Peyer's patch (tissue), 4 donors: ENCODE measurements around the gene OR6K3. TPM values are rescaled to one million over a fixed set of nuclear protein-coding genes. Genes with fewer than 3 reads are reported as not detected.
"Not testable (repeated sequence)": the region's sequence is repeated elsewhere in the genome, so short reads cannot be mapped to it uniquely, and the experiment has no call there.

Experiments
- DNase-seq, 3 donors: peaks; one replicate each; pipeline ENCODE4 v3.0.0-alpha.2; 2017 to 2019
- H3K27ac ChIP-seq, 4 donors: fragments of 200-600 bp; sonication (generic); one replicate each; pipeline ENCODE4 v1.5.1; 2016 to 2019
- H3K27me3 ChIP-seq, 2 donors: fragments of 200-600 bp; sonication (generic); one replicate each; pipeline ENCODE4 v1.5.1; 2019
- H3K36me3 ChIP-seq, 3 donors: fragments of 200-600 bp; sonication (generic); one replicate each; pipeline ENCODE4 v1.5.1; 2016 to 2019
- H3K4me1 ChIP-seq, 4 donors: fragments of 200-600 bp; sonication (generic); one replicate each; pipeline ENCODE4 v1.5.1; 2016 to 2019
- H3K4me3 ChIP-seq, 4 donors: fragments of 200-600 bp; sonication (generic); 1 replicate in 3 of 4; 2 replicates in 1 of 4; pipeline ENCODE4 v1.5.1; 2016 to 2019; ENCODE audit warnings: mild to moderate bottlenecking in 1 of 4
- H3K9me3 ChIP-seq, 4 donors: fragments of 200-600 bp; sonication (generic); one replicate each; pipeline ENCODE4 v1.5.1; 2016 to 2019; ENCODE audit warnings: mild to moderate bottlenecking in 1 of 4
- CTCF ChIP-seq, 6 experiments: fragments of 450-650 bp in 4 of 6; fragments of 200-600 bp in 2 of 6; sonication (generic) in 1 of 6; IDR thresholded peaks; one replicate each; pipeline ENCODE4 v1.5.1; 2017 to 2019; ENCODE audit warnings: antibody characterized with exemption in 6 of 6, mild to moderate bottlenecking in 3 of 6, moderate library complexity in 1 of 6
- POLR2A ChIP-seq, 2 donors: fragments of 450-650 bp; IDR thresholded peaks; one replicate each; pipeline ENCODE4 v1.5.1; 2017; ENCODE audit warnings: antibody characterized with exemption in 2 of 2, mild to moderate bottlenecking in 2 of 2, moderate library complexity in 2 of 2
- total RNA-seq, 4 donors: library from RNA; depleted of rRNA; stranded (reverse); fragments of >200 nt; gene quantifications; one replicate each; pipeline ENCODE4 v1.1.0, GENCODE V29; 2016

The OR6K3 gene
- total RNA-seq, 4 donors from 2014 or later, result not detected

GRCh38 chr1:158692356-158692755 is 28.2 kb downstream of the OR6K3 start:
- H3K27ac ChIP-seq, result no peak overlapping the region
- no peaks in the 10 kb centered on the region for H3K4me1 ChIP-seq
- no peak for TF ChIP-seq CTCF (IDR thresholded peaks at IDR 0.05)
- TF ChIP-seq POLR2A (IDR thresholded peaks at IDR 0.05), result no peak
- no peaks in the 10 kb centered on the region for H3K27me3 ChIP-seq
- no peak for DNase-seq
- no peaks in the 10 kb centered on the region for H3K36me3 ChIP-seq
- H3K4me3 ChIP-seq, result no peak overlapping the region
- no peaks in the 10 kb centered on the region for H3K9me3 ChIP-seq

GRCh38 chr1:158691907-158692306 is 28.6 kb downstream of the OR6K3 start:
- Histone ChIP-seq H3K27me3 (no peaks in the 10 kb centered on the region), H3K9me3 (no peaks in the 10 kb centered on the region), H3K27ac (no peak overlapping the region), H3K4me3 (no peak overlapping the region), H3K36me3 (no peaks in the 10 kb centered on the region), H3K4me1 (no peaks in the 10 kb centered on the region)
- no peak for TF ChIP-seq POLR2A (IDR thresholded peaks at IDR 0.05)
- no peak for TF ChIP-seq CTCF (IDR thresholded peaks at IDR 0.05)
- no peak for DNase-seq

GRCh38 chr1:158691149-158691548 is 29.4 kb downstream of the OR6K3 start:
- not testable (repeated sequence) for H3K27me3 ChIP-seq, H3K4me3 ChIP-seq, H3K36me3 ChIP-seq, H3K27ac ChIP-seq, H3K9me3 ChIP-seq, DNase-seq, H3K4me1 ChIP-seq

- Histone ChIP-seq H3K36me3 (no peaks in the 10 kb centered on the region), H3K27ac (no peak overlapping the region), H3K9me3 (no peaks in the 10 kb centered on the region), H3K4me1 (no peaks in the 10 kb centered on the region), H3K4me3 (no peak overlapping the region), H3K27me3 (no peaks in the 10 kb centered on the region)
- DNase-seq, result no peak
- TF ChIP-seq CTCF (IDR thresholded peaks at IDR 0.05) (no peak), POLR2A (IDR thresholded peaks at IDR 0.05) (no peak)
Observed at GRCh38 chr1:158689875-158690274, 30.6 kb downstream of the OR6K3 start.

GRCh38 chr1:158689110-158689509 is 31.4 kb downstream of the OR6K3 start:
- H3K4me3 ChIP-seq, result no peak overlapping the region
- DNase-seq, result no peak
- no peak overlapping the region for H3K27ac ChIP-seq
- TF ChIP-seq POLR2A (IDR thresholded peaks at IDR 0.05) (no peak), CTCF (IDR thresholded peaks at IDR 0.05) (no peak)
- H3K36me3 ChIP-seq, result no peaks in the 10 kb centered on the region
- H3K9me3 ChIP-seq, result no peaks in the 10 kb centered on the region
- H3K4me1 ChIP-seq, result no peaks in the 10 kb centered on the region
- no peaks in the 10 kb centered on the region for H3K27me3 ChIP-seq

GRCh38 chr1:158688343-158688742 is 32.2 kb downstream of the OR6K3 start:
- not testable (repeated sequence) for H3K27ac ChIP-seq, DNase-seq, H3K4me3 ChIP-seq, H3K36me3 ChIP-seq, H3K27me3 ChIP-seq, H3K4me1 ChIP-seq, H3K9me3 ChIP-seq

- no peaks in the 10 kb centered on the region for H3K9me3 ChIP-seq
- TF ChIP-seq POLR2A (IDR thresholded peaks at IDR 0.05) (no peak), CTCF (IDR thresholded peaks at IDR 0.05) (no peak)
- H3K27ac ChIP-seq, result no peak overlapping the region
- H3K4me1 ChIP-seq, result no peaks in the 10 kb centered on the region
- no peak overlapping the region for H3K4me3 ChIP-seq
- H3K27me3 ChIP-seq, result no peaks in the 10 kb centered on the region
- H3K36me3 ChIP-seq, result no peaks in the 10 kb centered on the region
- no peak for DNase-seq
Observed at GRCh38 chr1:158687037-158687436, 33.5 kb downstream of the OR6K3 start.
